Calu3 (cell line): Measurements from ENCODE around the gene TPT1. TPM values are rescaled to one million over a fixed set of nuclear protein-coding genes. Genes with fewer than 3 reads are reported as not detected.

Experiments
- BruUV-seq: library from RNA; stranded (reverse); fragments of 400-500 nt; replicated peaks from 2 replicates; lab custom pipeline; 2021; lab: Mats Ljungman, UMichigan
- CTCF ChIA-PET: fragments of 300-600 bp; sonication (Branson Sonifier 250); formaldehyde crosslinking; loops from one replicate; lab custom pipeline; 2022; ENCODE audit warnings: antibody characterized with exemption; lab: Charles Lee
- DNase-seq: peaks from one replicate; pipeline ENCODE4 v3.0.0; 2022
- H3K27ac Mint-ChIP-seq: one replicate; pipeline ENCODE4 v1.8.0; 2022; ENCODE audit warnings: mixed read lengths; ENCODE audit not compliant: unreplicated experiment
- H3K27me3 Mint-ChIP-seq: one replicate; pipeline ENCODE4 v1.8.0; 2022; ENCODE audit warnings: mixed read lengths; ENCODE audit not compliant: unreplicated experiment
- H3K36me3 Mint-ChIP-seq: one replicate; pipeline ENCODE4 v1.8.0; 2022; ENCODE audit warnings: mild to moderate bottlenecking, moderate library complexity, mixed read lengths; ENCODE audit not compliant: insufficient read depth, unreplicated experiment
- H3K4me1 Mint-ChIP-seq: one replicate; pipeline ENCODE4 v1.8.0; 2022; ENCODE audit warnings: mild to moderate bottlenecking, low read depth, mixed read lengths; ENCODE audit not compliant: unreplicated experiment
- H3K4me3 Mint-ChIP-seq: one replicate; pipeline ENCODE4 v1.8.0; 2022; ENCODE audit warnings: mild to moderate bottlenecking, low read depth, moderate library complexity, mixed read lengths; ENCODE audit not compliant: unreplicated experiment
- H3K9me3 Mint-ChIP-seq: one replicate; pipeline ENCODE4 v1.8.0; 2022; ENCODE audit warnings: low read depth, mixed read lengths; ENCODE audit not compliant: unreplicated experiment
- intact Hi-C: fragments of 100-400 bp; cut with micrococcal nuclease; formaldehyde crosslinking; loops from one replicate; pipeline ENCODE4 v1.10.0; 2022; ENCODE audit not compliant: unreplicated experiment
- total RNA-seq: library from RNA; stranded (reverse); gene quantifications from 2 replicates; pipeline ENCODE4 v1.2.3, GENCODE V29; 2022
- TF ChIP-seq, protein P1 (sequence below): fragments of 200-600 bp; IDR thresholded peaks from one replicate; pipeline ENCODE4 v1.8.0; 2022; ENCODE audit warnings: antibody characterized with exemption; ENCODE audit not compliant: unreplicated experiment

TPT1 gene
- total RNA-seq, 1 experiment from 2014 or later, result 1,652 TPM

DNA sequence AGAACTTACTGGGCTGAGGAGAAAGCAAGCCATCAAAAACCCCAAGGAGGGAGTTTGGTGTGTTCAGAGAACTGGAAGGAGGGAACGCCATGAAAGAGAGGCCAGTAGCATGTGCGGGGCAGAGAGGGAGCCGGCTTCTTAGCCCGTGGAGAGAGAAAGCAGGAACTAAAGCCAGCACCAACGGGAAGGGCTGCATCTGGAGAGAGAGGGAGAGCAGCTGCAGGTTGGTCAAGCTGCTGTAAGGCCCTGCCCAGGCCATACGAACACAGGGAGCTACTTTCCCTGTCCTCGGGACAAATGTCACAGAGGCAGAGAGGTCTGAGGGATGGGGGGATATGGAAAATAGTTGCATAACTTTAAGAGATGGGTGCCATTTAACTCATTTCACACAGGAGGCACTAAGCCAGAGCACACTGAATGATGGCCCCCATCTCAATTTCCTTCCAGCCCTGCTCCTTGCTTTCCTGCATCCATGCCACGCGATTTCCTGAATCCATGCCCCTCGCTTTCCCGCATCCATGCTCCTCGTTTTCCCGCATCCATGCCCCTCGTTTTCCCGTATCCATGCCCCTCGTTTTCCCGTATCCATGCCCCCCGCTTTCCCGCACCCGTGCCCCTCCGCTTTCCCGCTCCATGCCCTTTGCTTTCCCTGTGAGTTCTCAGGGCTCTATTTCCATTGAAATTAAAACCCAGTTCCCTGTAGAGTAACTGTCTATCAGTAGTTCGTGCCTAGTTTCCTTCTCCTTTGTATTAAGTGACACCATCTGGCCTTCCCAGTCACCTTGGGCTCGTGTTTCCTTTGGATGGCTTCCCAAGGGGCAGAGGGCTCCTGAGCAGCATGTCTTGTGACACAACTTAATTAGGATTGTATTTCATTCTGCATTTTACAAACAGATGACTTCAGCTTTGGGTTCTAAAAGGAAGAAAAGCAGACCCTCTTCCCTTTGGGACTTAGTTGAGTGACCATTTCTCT is 31.5 kb upstream of the TPT1 start:
- no peak overlapping the region for H3K4me3 Mint-ChIP-seq
- BruUV-seq, result no TSS peak
- H3K27me3 Mint-ChIP-seq, result no peaks in the 10 kb centered on the region
- no peaks in the 10 kb centered on the region for H3K9me3 Mint-ChIP-seq
- CTCF ChIA-PET, result interaction anchor here (0.6 kb wide), 1 partner anchor 34 kb away, joined by 3 read pairs; no protein-coding TSS in a partner anchor
- no peak overlapping the region for H3K27ac Mint-ChIP-seq
- TF ChIP-seq, protein P1, sequence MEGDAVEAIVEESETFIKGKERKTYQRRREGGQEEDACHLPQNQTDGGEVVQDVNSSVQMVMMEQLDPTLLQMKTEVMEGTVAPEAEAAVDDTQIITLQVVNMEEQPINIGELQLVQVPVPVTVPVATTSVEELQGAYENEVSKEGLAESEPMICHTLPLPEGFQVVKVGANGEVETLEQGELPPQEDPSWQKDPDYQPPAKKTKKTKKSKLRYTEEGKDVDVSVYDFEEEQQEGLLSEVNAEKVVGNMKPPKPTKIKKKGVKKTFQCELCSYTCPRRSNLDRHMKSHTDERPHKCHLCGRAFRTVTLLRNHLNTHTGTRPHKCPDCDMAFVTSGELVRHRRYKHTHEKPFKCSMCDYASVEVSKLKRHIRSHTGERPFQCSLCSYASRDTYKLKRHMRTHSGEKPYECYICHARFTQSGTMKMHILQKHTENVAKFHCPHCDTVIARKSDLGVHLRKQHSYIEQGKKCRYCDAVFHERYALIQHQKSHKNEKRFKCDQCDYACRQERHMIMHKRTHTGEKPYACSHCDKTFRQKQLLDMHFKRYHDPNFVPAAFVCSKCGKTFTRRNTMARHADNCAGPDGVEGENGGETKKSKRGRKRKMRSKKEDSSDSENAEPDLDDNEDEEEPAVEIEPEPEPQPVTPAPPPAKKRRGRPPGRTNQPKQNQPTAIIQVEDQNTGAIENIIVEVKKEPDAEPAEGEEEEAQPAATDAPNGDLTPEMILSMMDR, result no peak
- peaks cover 26% of the 10 kb centered on the region for H3K4me1 Mint-ChIP-seq
- DNase-seq, result no peak
- intact Hi-C loops, result no loop called here
- H3K36me3 Mint-ChIP-seq, result peaks cover 22% of the 10 kb centered on the region

DNA sequence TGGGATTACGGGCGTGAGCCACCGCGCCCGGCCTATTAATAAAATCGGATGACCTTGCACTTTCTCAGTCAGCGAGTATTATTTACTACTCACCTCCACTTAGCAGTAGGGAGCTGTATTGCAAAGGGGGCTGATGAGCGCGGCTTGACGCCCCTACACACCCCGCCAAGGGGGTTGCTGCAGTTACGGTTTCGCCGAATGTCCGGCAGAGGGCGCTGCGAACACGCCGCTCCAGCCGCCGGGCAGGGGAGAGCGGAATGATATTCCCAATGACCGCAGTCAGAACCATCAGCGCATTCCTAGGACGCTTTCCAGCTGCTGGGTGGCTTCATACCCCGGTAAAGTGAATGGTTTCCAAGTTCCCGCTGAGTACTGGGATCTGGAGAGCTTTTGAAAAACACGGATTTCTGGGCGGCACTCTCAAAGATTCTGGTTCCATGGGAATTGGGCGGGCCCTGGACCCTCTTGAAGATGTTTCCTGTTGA is 30.0 kb upstream of the TPT1 start:
- intact Hi-C loops, result no loop called here
- Mint-ChIP-seq H3K36me3 (peaks cover 27% of the 10 kb centered on the region), H3K4me1 (peaks cover 33% of the 10 kb centered on the region), H3K4me3 (no peak overlapping the region), H3K27me3 (no peaks in the 10 kb centered on the region), H3K27ac (no peak overlapping the region), H3K9me3 (no peaks in the 10 kb centered on the region)
- CTCF ChIA-PET, result no interaction called here
- no TSS peak for BruUV-seq
- no peak for DNase-seq
- TF ChIP-seq, protein P1, result no peak

DNA sequence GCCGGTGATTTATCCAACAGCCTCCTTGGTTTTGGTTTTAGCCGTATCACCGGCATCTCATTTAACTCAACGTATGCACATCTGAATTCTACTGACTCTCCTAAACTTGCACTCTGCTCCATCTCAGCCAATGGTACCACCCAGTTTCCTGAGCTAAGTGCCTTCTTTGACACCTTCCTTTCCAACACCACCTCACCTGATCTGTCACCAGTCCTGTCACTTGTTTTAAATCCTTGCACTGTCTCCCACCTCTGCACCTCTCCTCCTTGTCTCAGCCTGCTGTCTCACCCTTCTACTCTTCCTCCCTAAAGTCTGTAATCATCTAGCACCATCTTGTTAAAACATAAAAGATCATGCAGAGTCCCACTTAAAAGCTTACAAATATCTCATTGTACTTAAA is 28.1 kb upstream of the TPT1 start:
- no TSS peak for BruUV-seq
- Mint-ChIP-seq H3K27me3 (no peaks in the 10 kb centered on the region), H3K4me3 (no peak overlapping the region), H3K4me1 (peaks cover 33% of the 10 kb centered on the region), H3K9me3 (no peaks in the 10 kb centered on the region), H3K27ac (peak overlapping the region; percentile 46), H3K36me3 (peaks cover 33% of the 10 kb centered on the region)
- CTCF ChIA-PET, result interaction anchor here (1.5 kb wide), 1 partner anchor 25 kb away, joined by 3 read pairs; no protein-coding TSS in a partner anchor
- intact Hi-C loops, result no loop called here
- no peak for DNase-seq
- TF ChIP-seq, protein P1, result no peak

DNA sequence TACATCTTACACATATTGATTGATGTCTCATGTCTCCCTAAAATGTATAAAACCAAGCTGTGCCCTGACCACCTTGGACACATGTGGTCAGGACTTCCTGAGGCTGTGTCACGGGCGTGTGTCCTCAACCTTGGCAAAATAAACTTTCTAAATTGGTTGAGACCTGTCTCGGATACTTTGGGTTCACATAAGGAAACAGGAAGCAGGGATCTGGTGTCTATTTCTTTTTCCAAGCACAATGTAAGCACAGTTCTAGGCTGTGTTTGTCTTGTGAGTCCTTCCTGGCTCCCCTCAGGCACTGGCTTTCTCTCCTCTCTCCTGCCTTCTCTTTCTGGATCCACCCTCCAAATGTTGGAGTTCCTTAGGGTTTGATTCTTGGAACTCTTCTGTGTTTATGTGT is 27.6 kb upstream of the TPT1 start:
- Mint-ChIP-seq H3K4me3 (no peak overlapping the region), H3K27ac (peak overlapping the region; percentile 46), H3K9me3 (no peaks in the 10 kb centered on the region), H3K36me3 (peaks cover 33% of the 10 kb centered on the region), H3K27me3 (no peaks in the 10 kb centered on the region), H3K4me1 (peaks cover 33% of the 10 kb centered on the region)
- TF ChIP-seq, protein P1, result no peak
- no TSS peak for BruUV-seq
- intact Hi-C loops, result no loop called here
- DNase-seq, result peak; percentile 23
- CTCF ChIA-PET, result interaction anchor here (0.6 to 1.5 kb wide), 2 partner anchors 25 to 37 kb away, joined by 3 read pairs; no protein-coding TSS in a partner anchor
